SU-DHL-6 (cell line): ENCODE results near the gene MMP15.

Source experiments
- H2AFZ ChIP-seq: fragments of 200-600 bp; sonication (generic); 2 replicates; pipeline ENCODE4 v1.6.1; 2014; ENCODE audit warnings: low read depth, mild to moderate bottlenecking, moderate library complexity, mixed read lengths, antibody characterized with exemption, low read length; ENCODE audit not compliant: severe bottlenecking
- H3F3A ChIP-seq: fragments of 200-600 bp; shearing (Covaris generic); 2 replicates; pipeline ENCODE4 v1.6.0; 2016; ENCODE audit warnings: antibody characterized with exemption, mild to moderate bottlenecking; ENCODE audit not compliant: insufficient read depth
- H3K27ac ChIP-seq: fragments of 200-600 bp; sonication (generic); 2 replicates; pipeline ENCODE4 v1.5.1; 2016; ENCODE audit warnings: low read depth, mild to moderate bottlenecking, low read length, moderate library complexity, mixed read lengths
- H3K27me3 ChIP-seq: fragments of 200-600 bp; sonication (generic), shearing (Covaris generic); 2 replicates; pipeline ENCODE4 v1.6.0; 2014; ENCODE audit warnings: mild to moderate bottlenecking, low read length
- H3K36me3 ChIP-seq: fragments of 200-600 bp; sonication (generic); 2 replicates; pipeline ENCODE4 v1.6.1; 2014; ENCODE audit warnings: mild to moderate bottlenecking, low read length, mixed read lengths
- H3K4me2 ChIP-seq: fragments of 300-600, 200-600 bp; shearing (Covaris generic), sonication (generic); 2 replicates; pipeline ENCODE4 v1.6.0; 2014; ENCODE audit warnings: low read length, low read depth, mild to moderate bottlenecking; ENCODE audit not compliant: poor library complexity, severe bottlenecking
- H3K4me3 ChIP-seq: fragments of 200-600 bp; sonication (generic); 2 replicates; pipeline ENCODE4 v1.5.1; 2014; ENCODE audit warnings: antibody characterized with exemption, low read length, mild to moderate bottlenecking, mixed read lengths; ENCODE audit not compliant: insufficient read depth, poor library complexity, severe bottlenecking
- H3K79me2 ChIP-seq: fragments of 200-600 bp; sonication (generic); 2 replicates; pipeline ENCODE4 v1.6.1; 2014; ENCODE audit warnings: mild to moderate bottlenecking, low read length, moderate library complexity; ENCODE audit not compliant: insufficient read depth
- H3K9ac ChIP-seq: fragments of 200-600 bp; sonication (generic); 2 replicates; pipeline ENCODE4 v1.7.0; 2014; ENCODE audit warnings: mild to moderate bottlenecking, low read length
- H3K9me2 ChIP-seq: fragments of 200-600 bp; sonication (generic); replicated peaks from 2 replicates; pipeline ENCODE4 v1.6.1; 2014; ENCODE audit warnings: low read length; ENCODE audit not compliant: insufficient read depth
- H3K9me3 ChIP-seq: fragments of 200-600 bp; sonication (generic); 2 replicates; pipeline ENCODE4 v1.6.1; 2014; ENCODE audit warnings: low read length, mixed read lengths; ENCODE audit not compliant: insufficient read depth
- H4K20me1 ChIP-seq: fragments of 200-600 bp; sonication (generic); 2 replicates; pipeline ENCODE4 v1.6.1; 2014; ENCODE audit warnings: low read depth, mild to moderate bottlenecking, antibody characterized with exemption, low read length, moderate library complexity, mixed read lengths
- EZH2phosphoT487 ChIP-seq: fragments of 200-600 bp; sonication (generic), shearing (Covaris generic); conservative IDR thresholded peaks from 2 replicates; pipeline ENCODE4 v1.6.1; 2018; ENCODE audit warnings: mild to moderate bottlenecking, antibody characterized with exemption, low read length, moderate library complexity, mixed read lengths
- TF ChIP-seq, protein P1 (sequence below): fragments of 200-600 bp; sonication (generic); IDR thresholded peaks from one replicate; pipeline ENCODE4 v1.5.1; 2017; ENCODE audit warnings: antibody characterized with exemption, mild to moderate bottlenecking, low read length, moderate library complexity; ENCODE audit not compliant: insufficient read depth, poor library complexity, severe bottlenecking

The MMP15 gene

DNA sequence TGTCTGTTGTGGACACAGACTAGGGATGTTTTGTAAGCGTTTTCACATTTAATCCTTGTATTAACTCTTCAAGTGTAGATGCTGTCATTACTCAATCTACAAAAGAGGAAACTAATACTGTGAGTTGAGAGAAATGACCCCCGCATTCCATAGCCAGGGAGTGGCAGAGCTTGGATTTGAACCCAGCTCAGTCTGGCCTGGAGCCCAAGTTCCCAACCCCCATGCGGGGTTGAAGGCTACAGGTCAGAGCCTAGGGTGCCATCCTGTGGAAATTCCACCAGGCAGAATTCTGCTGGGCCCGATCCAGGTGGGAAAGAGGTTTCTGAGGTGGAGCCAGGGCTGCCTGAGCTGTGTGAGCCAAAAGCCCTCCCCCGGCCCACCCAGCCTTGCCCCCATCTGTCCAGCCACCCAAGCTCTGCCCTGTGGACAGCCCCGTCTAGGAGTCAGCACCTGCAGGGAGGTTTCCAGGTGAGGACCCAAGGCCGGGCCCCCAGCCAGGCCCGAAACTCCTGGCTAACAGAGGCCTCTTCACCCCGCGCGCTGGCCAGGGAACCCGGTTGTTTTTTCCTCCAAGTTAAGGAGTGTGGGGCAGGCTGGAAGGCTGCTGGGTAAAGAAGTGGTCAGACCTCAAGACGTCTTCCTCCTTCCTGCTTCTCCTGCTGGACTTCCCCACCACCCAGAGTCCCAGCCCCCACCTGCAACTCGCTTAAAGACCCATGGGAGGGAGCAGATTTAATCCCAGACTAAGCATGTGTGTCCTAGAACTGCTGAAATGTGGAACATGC lies 5.7 kb downstream of the MMP15 start:
- Histone ChIP-seq H3K9ac (no peak overlapping the region), H3K9me2 (no peaks in the 10 kb centered on the region), H3K36me3 (no peaks in the 10 kb centered on the region), H3F3A (no peaks in the 10 kb centered on the region), H2AFZ (no peak overlapping the region), H3K27me3 (no peaks in the 10 kb centered on the region), H4K20me1 (no peaks in the 10 kb centered on the region), H3K27ac (no peak overlapping the region), H3K79me2 (no peaks in the 10 kb centered on the region), H3K4me2 (no peak overlapping the region), H3K9me3 (no peaks in the 10 kb centered on the region), H3K4me3 (no peak overlapping the region)
- TF ChIP-seq, protein P1, sequence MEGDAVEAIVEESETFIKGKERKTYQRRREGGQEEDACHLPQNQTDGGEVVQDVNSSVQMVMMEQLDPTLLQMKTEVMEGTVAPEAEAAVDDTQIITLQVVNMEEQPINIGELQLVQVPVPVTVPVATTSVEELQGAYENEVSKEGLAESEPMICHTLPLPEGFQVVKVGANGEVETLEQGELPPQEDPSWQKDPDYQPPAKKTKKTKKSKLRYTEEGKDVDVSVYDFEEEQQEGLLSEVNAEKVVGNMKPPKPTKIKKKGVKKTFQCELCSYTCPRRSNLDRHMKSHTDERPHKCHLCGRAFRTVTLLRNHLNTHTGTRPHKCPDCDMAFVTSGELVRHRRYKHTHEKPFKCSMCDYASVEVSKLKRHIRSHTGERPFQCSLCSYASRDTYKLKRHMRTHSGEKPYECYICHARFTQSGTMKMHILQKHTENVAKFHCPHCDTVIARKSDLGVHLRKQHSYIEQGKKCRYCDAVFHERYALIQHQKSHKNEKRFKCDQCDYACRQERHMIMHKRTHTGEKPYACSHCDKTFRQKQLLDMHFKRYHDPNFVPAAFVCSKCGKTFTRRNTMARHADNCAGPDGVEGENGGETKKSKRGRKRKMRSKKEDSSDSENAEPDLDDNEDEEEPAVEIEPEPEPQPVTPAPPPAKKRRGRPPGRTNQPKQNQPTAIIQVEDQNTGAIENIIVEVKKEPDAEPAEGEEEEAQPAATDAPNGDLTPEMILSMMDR: no peak
- TF ChIP-seq EZH2phosphoT487: no peak

DNA sequence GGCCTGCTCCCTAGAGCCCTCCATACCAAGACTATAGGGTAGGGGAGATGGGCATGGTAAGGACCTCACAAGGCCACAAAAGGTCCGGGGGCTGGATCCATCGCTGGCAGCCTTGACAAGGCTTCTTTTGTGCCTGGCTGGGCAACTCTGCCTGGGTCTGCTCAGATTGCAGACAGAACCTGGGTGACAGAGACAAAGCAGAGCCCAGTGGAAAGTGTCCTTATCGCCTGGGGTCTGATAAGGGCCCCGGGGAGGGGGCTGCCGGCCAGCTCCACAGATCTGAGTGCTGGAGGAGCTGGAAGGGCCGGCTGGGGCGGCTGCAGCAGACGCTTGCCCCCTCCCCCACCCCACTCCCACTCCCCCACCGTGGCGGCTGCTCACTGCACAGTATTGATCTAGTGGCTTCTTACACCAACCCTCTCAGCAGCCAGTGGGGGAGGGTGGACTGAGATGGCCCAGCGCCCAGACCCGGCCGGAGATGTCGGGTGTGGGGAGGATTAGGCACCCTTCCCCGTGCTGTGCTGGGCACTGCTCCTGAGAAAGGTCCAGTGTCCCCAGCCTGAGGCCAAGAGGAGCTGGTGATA lies 7.2 kb downstream of the MMP15 start:
- TF ChIP-seq, protein P1: no peak
- Histone ChIP-seq H3K27me3 (no peaks in the 10 kb centered on the region), H3K27ac (no peak overlapping the region), H3K9me3 (no peaks in the 10 kb centered on the region), H3K9me2 (no peaks in the 10 kb centered on the region), H3K4me2 (no peak overlapping the region), H3K36me3 (no peaks in the 10 kb centered on the region), H4K20me1 (no peaks in the 10 kb centered on the region), H3K79me2 (no peaks in the 10 kb centered on the region), H3K9ac (no peak overlapping the region), H3K4me3 (no peak overlapping the region), H3F3A (no peaks in the 10 kb centered on the region), H2AFZ (no peak overlapping the region)

DNA sequence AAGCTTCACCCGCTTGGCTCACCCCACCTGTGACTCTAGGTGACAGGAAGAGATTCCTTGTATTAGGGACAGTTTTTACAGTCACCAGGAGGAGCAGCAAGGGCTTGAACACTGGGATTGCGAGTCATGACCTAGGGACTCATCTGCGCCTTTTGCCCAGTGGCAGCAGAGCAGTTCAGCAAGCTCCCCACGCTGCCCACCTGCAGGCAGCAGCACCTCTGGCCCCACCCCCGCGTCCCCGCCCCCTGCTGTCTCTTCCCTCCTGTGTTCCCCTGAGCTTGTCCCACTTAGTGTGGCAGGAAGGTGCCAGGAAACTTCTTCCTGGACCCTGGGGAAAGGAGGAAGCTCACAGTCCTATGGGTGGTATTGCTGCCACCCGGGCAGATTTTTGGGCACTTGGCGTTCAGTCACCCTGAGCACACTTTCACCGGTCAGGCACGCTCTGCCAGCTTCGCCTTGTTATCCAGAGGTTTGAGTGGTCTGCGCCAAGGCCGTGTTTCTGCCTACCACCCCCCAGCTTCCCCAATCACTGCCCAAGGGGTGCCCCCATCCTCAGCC lies 8.7 kb downstream of the MMP15 start:
- Histone ChIP-seq H3K4me2 (peak overlapping the region; percentile 27), H3K9me3 (no peaks in the 10 kb centered on the region), H3F3A (no peaks in the 10 kb centered on the region), H3K79me2 (no peaks in the 10 kb centered on the region), H3K36me3 (no peaks in the 10 kb centered on the region), H2AFZ (no peak overlapping the region), H3K9ac (no peak overlapping the region; the same call in 1 of the 2 replicates), H3K9me2 (no peaks in the 10 kb centered on the region), H3K4me3 (no peak overlapping the region), H3K27me3 (no peaks in the 10 kb centered on the region), H4K20me1 (no peaks in the 10 kb centered on the region), H3K27ac (no peak overlapping the region)
- no peak for TF ChIP-seq EZH2phosphoT487
- TF ChIP-seq, protein P1: no peak
